Stimulated activated naive CD8-positive, alpha-beta T cell treated with anti-CD3 and anti-CD28 coated beads, Interleukin-15, amount 100 ng/mL, for 72 hours (primary cell): ENCODE results near the gene CHD9.
A peak's percentile ranks its signal among the peaks of the same experiment; 100 is the strongest.
"Not testable (repeated sequence)": the region's sequence is repeated elsewhere in the genome, so short reads cannot be mapped to it uniquely, and the experiment has no call there.

Experiments
- ATAC-seq: fragments of 150-1000 bp; cut with Tn5 transposase; 2 replicates; pipeline ENCODE4 v1.10.0; 2021; ENCODE audit warnings: mild to moderate bottlenecking, moderate library complexity
- DNase-seq, 2 donors: peaks; one replicate each; pipeline ENCODE4 v3.0.0; 2021 to 2022
- H3K27ac Mint-ChIP-seq, 2 donors: one replicate each; pipeline ENCODE4 v1.8.0; 2022; ENCODE audit warnings: mild to moderate bottlenecking in 2 of 2, mixed read lengths in 2 of 2, moderate library complexity in 2 of 2
- H3K27me3 Mint-ChIP-seq: one replicate; pipeline ENCODE4 v1.8.0; 2022; ENCODE audit warnings: mixed read lengths
- H3K4me1 Mint-ChIP-seq: one replicate; pipeline ENCODE4 v1.8.0; 2022; ENCODE audit warnings: mild to moderate bottlenecking, mixed read lengths
- H3K4me3 Mint-ChIP-seq, 2 donors: one replicate each; pipeline ENCODE4 v1.8.0; 2022; ENCODE audit warnings: mild to moderate bottlenecking in 2 of 2, mixed read lengths in 2 of 2, moderate library complexity in 1 of 2
- H3K9me3 Mint-ChIP-seq, 2 donors: one replicate each; pipeline ENCODE4 v1.8.0; 2022; ENCODE audit warnings: mixed read lengths in 2 of 2

Gene CHD9

GRCh38 chr16:53320992-53321391 lies 266.2 kb downstream of the CHD9 start:
- H3K9me3 Mint-ChIP-seq: no peaks in the 10 kb centered on the region
- DNase-seq: no peak
- no peak overlapping the region for H3K27ac Mint-ChIP-seq
- no peaks in the 10 kb centered on the region for H3K4me1 Mint-ChIP-seq
- H3K4me3 Mint-ChIP-seq: no peak overlapping the region
- no peaks in the 10 kb centered on the region for H3K27me3 Mint-ChIP-seq
- no peak for ATAC-seq

GRCh38 chr16:53323924-53324323 lies 269.1 kb downstream of the CHD9 start:
- no peaks in the 10 kb centered on the region for H3K4me1 Mint-ChIP-seq
- H3K27ac Mint-ChIP-seq: no peak overlapping the region
- H3K4me3 Mint-ChIP-seq: no peak overlapping the region

DNA sequence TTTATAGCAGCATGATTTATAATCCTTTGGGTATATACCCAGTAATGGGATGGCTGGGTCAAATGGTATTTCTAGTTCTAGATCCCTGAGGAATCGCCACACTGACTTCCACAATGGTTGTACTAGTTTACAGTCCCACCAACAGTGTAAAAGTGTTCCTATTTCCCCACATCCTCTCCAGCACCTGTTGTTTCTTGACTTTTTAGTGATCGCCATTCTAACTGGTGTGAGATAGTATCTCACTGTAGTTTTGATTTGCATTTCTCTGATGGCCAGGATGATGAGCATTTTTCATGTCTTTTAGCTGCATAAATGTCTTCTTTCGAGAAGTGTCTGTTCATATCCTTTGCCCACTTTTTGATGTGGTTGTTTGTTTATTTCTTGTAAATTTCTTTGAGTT lies 276.2 kb downstream of the CHD9 start:
- H3K4me3 Mint-ChIP-seq, H3K27me3 Mint-ChIP-seq, ATAC-seq, H3K4me1 Mint-ChIP-seq, DNase-seq, H3K9me3 Mint-ChIP-seq, H3K27ac Mint-ChIP-seq: not testable (repeated sequence)

More at GRCh38 chr16:53323924-53324323, 269.1 kb downstream of the CHD9 start:
- H3K9me3 Mint-ChIP-seq: no peaks in the 10 kb centered on the region
- ATAC-seq (no peak), DNase-seq (no peak)
- H3K27me3 Mint-ChIP-seq: no peaks in the 10 kb centered on the region

DNA sequence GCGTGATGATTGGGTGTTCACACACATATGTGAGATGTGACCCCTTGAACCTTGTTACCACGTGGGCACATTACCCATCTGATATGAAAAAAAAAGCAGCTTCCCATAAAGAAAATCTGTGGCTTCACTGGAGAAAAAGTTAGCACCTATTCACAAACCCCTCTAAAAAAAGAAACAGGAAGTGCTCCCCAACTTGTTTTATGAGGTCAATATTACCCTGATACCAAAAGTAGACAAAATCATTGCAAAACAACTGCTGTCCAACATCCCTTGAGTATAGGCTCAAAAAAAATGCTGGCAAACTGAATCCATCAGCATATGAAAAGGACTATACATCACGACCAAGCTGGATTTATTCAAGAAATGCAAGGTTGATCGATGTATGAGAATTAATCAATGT lies 279.8 kb downstream of the CHD9 start:
- Mint-ChIP-seq H3K4me3 (no peak overlapping the region), H3K4me1 (peaks cover 8% of the 10 kb centered on the region), H3K27ac (no peak overlapping the region), H3K9me3 (no peaks in the 10 kb centered on the region), H3K27me3 (no peaks in the 10 kb centered on the region)
- DNase-seq (no peak), ATAC-seq (no peak)

- no peak overlapping the region for H3K27ac Mint-ChIP-seq
- no peak for ATAC-seq
- H3K9me3 Mint-ChIP-seq: no peaks in the 10 kb centered on the region
- H3K4me3 Mint-ChIP-seq: no peak overlapping the region
- no peaks in the 10 kb centered on the region for H3K27me3 Mint-ChIP-seq
- DNase-seq: no peak
- H3K4me1 Mint-ChIP-seq: peaks cover 17% of the 10 kb centered on the region
Observed at GRCh38 chr16:53337294-53337693, 282.5 kb downstream of the CHD9 start.

DNA sequence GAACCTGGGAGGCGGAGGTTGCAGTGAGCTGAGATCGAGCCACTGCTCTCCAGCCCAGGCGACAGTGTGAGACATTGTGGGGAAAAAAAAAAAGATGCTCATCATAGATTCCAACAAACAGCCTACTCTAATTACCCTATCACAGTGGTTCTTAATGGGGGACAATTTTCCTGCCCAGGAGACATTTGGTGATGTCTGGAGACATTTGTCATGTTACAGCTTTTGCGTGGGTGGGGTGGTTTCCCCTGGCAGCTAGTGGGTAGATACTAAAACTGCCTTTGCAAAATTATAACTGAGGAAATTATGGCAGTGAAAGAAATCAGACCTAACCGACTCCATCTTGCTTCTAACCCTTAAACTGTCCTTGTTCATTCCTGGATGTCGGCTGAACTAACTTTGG lies 287.0 kb downstream of the CHD9 start:
- Mint-ChIP-seq H3K9me3 (no peaks in the 10 kb centered on the region), H3K27me3 (no peaks in the 10 kb centered on the region), H3K27ac (no peak overlapping the region), H3K4me1 (peaks cover 14% of the 10 kb centered on the region), H3K4me3 (no peak overlapping the region)
- ATAC-seq (no peak), DNase-seq (no peak)

DNA sequence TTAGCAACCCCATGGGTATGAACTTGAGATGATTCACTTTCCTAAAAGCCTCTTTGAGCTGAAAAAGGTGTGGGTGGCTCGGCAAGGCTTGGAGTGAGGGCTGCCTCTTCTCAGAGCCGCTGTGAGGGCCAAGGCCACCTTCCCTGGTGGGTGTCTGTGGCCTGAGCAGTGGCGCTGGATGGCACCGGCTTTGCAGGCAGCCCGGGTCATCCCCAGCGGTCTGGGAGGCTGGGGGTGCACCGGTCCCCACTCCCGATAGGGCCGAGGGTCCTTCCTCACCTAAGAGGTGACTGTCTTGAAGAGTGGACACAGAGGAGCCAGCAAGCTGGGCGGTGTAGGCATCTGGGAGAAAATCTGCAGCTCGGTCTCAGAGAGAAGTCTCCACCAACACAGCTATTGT lies 300.3 kb downstream of the CHD9 start:
- Mint-ChIP-seq H3K27ac (peak overlapping the region in 1 of 2 donors; percentile 81), H3K27me3 (peaks cover 14% of the 10 kb centered on the region), H3K4me3 (no peak overlapping the region), H3K9me3 (no peaks in the 10 kb centered on the region), H3K4me1 (peaks cover 6% of the 10 kb centered on the region)
- DNase-seq: no peak
- ATAC-seq: peak; percentile 15

- H3K4me3 Mint-ChIP-seq: no peak overlapping the region
- ATAC-seq: no peak
- no peaks in the 10 kb centered on the region for H3K9me3 Mint-ChIP-seq
Observed at GRCh38 chr16:53356478-53357207, 301.9 kb downstream of the CHD9 start.

GRCh38 chr16:53357208-53357586 lies 302.4 kb downstream of the CHD9 start:
- Mint-ChIP-seq H3K9me3 (no peaks in the 10 kb centered on the region), H3K4me1 (peaks cover 6% of the 10 kb centered on the region), H3K27ac (no peak overlapping the region), H3K27me3 (peaks cover 14% of the 10 kb centered on the region), H3K4me3 (no peak overlapping the region)
- no peak for ATAC-seq
- no peak for DNase-seq

More at GRCh38 chr16:53356478-53357207, 301.9 kb downstream of the CHD9 start:
- H3K27ac Mint-ChIP-seq: no peak overlapping the region
- H3K27me3 Mint-ChIP-seq: peaks cover 14% of the 10 kb centered on the region
- H3K4me1 Mint-ChIP-seq: peaks cover 6% of the 10 kb centered on the region
- DNase-seq: no peak

- peaks cover 6% of the 10 kb centered on the region for H3K4me1 Mint-ChIP-seq
- ATAC-seq (no peak), DNase-seq (no peak)
- no peaks in the 10 kb centered on the region for H3K9me3 Mint-ChIP-seq
- peaks cover 14% of the 10 kb centered on the region for H3K27me3 Mint-ChIP-seq
- no peak overlapping the region for H3K27ac Mint-ChIP-seq
- H3K4me3 Mint-ChIP-seq: no peak overlapping the region
Observed at GRCh38 chr16:53357955-53358354, 303.2 kb downstream of the CHD9 start.

DNA sequence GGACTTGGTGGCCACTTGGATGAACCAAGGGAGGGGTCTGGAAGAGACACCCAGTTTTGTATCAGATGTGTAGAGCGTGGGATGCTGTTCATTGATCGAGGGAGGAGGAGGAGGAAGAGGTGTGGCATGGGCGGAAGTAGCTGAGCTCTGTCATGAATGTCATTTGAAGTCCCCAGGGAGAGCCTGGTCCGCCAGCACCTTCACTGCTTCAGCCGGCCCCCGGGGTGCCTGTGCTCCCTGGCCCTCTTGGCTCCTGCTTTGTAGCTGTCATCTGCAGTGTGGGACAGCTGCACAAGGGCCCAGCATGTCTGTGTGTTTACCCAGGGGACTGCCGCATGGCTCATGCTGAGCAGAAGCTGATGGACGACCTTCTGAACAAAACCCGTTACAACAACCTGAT lies 304.1 kb downstream of the CHD9 start:
- Mint-ChIP-seq H3K4me3 (peak overlapping the region in 1 of 2 donors; percentile 9), H3K27ac (no peak overlapping the region), H3K9me3 (no peaks in the 10 kb centered on the region), H3K4me1 (peaks cover 6% of the 10 kb centered on the region), H3K27me3 (peaks cover 14% of the 10 kb centered on the region)
- no peak for DNase-seq
- no peak for ATAC-seq

- H3K27me3 Mint-ChIP-seq: no peaks in the 10 kb centered on the region
- peaks cover 20% of the 10 kb centered on the region for H3K4me1 Mint-ChIP-seq
- H3K9me3 Mint-ChIP-seq: no peaks in the 10 kb centered on the region
- H3K27ac Mint-ChIP-seq: no peak overlapping the region
- ATAC-seq (no peak), DNase-seq (no peak)
- no peak overlapping the region for H3K4me3 Mint-ChIP-seq
Observed at GRCh38 chr16:53369921-53370320, 315.1 kb downstream of the CHD9 start.

- H3K27ac Mint-ChIP-seq: no peak overlapping the region
- DNase-seq: no peak
- no peak overlapping the region for H3K4me3 Mint-ChIP-seq
- H3K27me3 Mint-ChIP-seq: no peaks in the 10 kb centered on the region
- peaks cover 21% of the 10 kb centered on the region for H3K4me1 Mint-ChIP-seq
- no peak for ATAC-seq
- no peaks in the 10 kb centered on the region for H3K9me3 Mint-ChIP-seq
Observed at GRCh38 chr16:53370827-53371226, 316.0 kb downstream of the CHD9 start.

DNA sequence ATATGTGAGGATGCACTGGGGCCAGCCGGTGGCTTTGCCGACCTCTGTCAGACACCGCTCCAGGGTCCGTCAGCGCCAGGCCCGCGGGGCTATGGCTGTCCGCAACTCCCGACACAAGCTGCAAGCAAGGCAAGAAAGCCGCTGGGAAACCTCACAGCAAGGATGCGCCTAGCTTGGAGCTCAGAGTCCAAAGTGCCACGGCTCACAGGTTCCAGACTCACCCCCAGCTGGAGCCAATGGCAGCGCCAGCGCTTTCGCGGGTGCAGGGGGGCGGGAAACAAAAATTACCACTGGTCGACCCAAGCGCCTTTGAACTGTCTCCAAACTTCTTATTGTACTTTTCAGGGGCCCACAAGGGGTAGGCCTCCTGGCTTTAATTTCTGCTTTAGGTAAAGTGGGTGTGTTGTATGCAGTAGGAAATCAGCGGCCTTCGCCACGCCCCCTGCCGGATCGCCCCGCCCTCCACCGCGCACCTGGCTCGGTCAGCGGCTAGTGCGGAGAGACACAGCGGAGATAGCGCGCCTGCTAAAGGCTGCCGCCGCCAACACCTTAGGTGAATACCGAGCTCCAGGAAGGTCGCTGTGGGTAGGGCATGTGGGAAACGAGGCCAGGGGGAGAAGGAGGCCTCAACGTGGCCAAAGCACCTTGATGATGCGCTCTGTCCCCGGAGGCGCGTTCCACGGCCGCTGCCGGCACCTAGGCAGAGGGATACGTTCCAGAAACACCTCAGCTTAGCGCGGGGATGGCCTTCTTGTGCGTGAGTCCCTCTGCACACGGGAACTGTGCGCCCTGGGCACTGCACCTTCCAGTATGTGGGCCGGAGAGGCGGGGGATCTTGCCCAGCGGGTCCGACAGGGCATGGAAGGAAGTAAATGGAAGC lies 318.4 kb downstream of the CHD9 start:
- peak overlapping the region; percentile 80 to 95 for H3K4me3 Mint-ChIP-seq
- H3K27me3 Mint-ChIP-seq: no peaks in the 10 kb centered on the region
- ATAC-seq: peak; percentile 95

GRCh38 chr16:53374800-53375199 lies 320.0 kb downstream of the CHD9 start:
- Mint-ChIP-seq H3K9me3 (no peaks in the 10 kb centered on the region), H3K4me3 (peak overlapping the region; percentile 32 to 80), H3K4me1 (peaks cover 29% of the 10 kb centered on the region), H3K27ac (no peak overlapping the region), H3K27me3 (no peaks in the 10 kb centered on the region)
- DNase-seq (no peak), ATAC-seq (peak; percentile 47)

More for the DNA sequence above, 318.4 kb downstream of the CHD9 start:
- DNase-seq: peak; percentile 71 to 72
- peaks cover 29% of the 10 kb centered on the region for H3K4me1 Mint-ChIP-seq
- no peaks in the 10 kb centered on the region for H3K9me3 Mint-ChIP-seq
- peak overlapping the region; percentile 50 to 92 for H3K27ac Mint-ChIP-seq

GRCh38 chr16:53378138-53378537 lies 323.3 kb downstream of the CHD9 start:
- Mint-ChIP-seq H3K4me1 (peaks cover 27% of the 10 kb centered on the region), H3K27me3 (no peaks in the 10 kb centered on the region), H3K27ac (peak overlapping the region in 1 of 2 donors; percentile 73), H3K9me3 (no peaks in the 10 kb centered on the region), H3K4me3 (peak overlapping the region in 1 of 2 donors; percentile 39)
- ATAC-seq (no peak), DNase-seq (no peak)
